Right ventricle myocardium superior (tissue), 1 donor: ENCODE data around the gene RUVBL2. TPM values are rescaled to one million over a fixed set of nuclear protein-coding genes. Genes with fewer than 3 reads are reported as not detected.
A peak's percentile ranks its signal among the peaks of the same experiment; 100 is the strongest.
"Not testable (repeated sequence)": the region's sequence is repeated elsewhere in the genome, so short reads cannot be mapped to it uniquely, and the experiment has no call there.

Experiments
- ATAC-seq: fragments of 200-7000 bp; cut with Tn5 transposase; one replicate; pipeline ENCODE4 v1.9.1; 2020; ENCODE audit warnings: mild to moderate bottlenecking; ENCODE audit not compliant: poor library complexity
- DNase-seq: peaks from one replicate; pipeline ENCODE4 v3.0.0-alpha.2; 2020
- intact Hi-C: fragments of 100-400 bp; cut with DNase I; formaldehyde crosslinking; loops from one replicate; pipeline ENCODE4 v1.11.2; 2022
- total RNA-seq: library from RNA; stranded (reverse); fragmentation: NEBNext Ultra II Directional; extraction: Animal tissue kit (Norgen Biotek cat#: 25700); gene quantifications from one replicate; pipeline ENCODE4 v1.2.1, GENCODE V29; 2021
- donor health status: DM: no; HTN: yes; CAD: no; lungs with severe emphysema.

The RUVBL2 gene
- total RNA-seq, 1 donor from 2014 or later = 41.7 TPM

GRCh38 chr19:49025599-49025998 lies 31.9 kb downstream of the RUVBL2 start:
- DNase-seq, intact Hi-C loops, ATAC-seq: not testable (repeated sequence)

GRCh38 chr19:49028686-49029085 lies 35.0 kb downstream of the RUVBL2 start:
- DNase-seq, intact Hi-C loops, ATAC-seq: not testable (repeated sequence)

- ATAC-seq, DNase-seq, intact Hi-C loops: not testable (repeated sequence)
Measured at GRCh38 chr19:49029749-49030148, 36.1 kb downstream of the RUVBL2 start.

GRCh38 chr19:49030323-49030722 lies 36.6 kb downstream of the RUVBL2 start:
- ATAC-seq, intact Hi-C loops: not testable (repeated sequence)

GRCh38 chr19:49031642-49032301 lies 38.1 kb downstream of the RUVBL2 start, which contains the start of gene CGB2:
CGB2 (plus strand) TSS chr19:49031890; CDS start chr19:49032096, 206 bp downstream.
- ATAC-seq, intact Hi-C loops, DNase-seq: not testable (repeated sequence)

More at GRCh38 chr19:49030323-49030722, 36.6 kb downstream of the RUVBL2 start:
- DNase-seq = not testable (repeated sequence)

GRCh38 chr19:49036815-49037214 lies 43.1 kb downstream of the RUVBL2 start, which contains the start of gene CGB1:
CGB1 (minus strand) TSS chr19:49036895; CDS start chr19:49036711, 184 bp downstream.
- DNase-seq, ATAC-seq, intact Hi-C loops: not testable (repeated sequence)

- DNase-seq, ATAC-seq, intact Hi-C loops: not testable (repeated sequence)
Measured at GRCh38 chr19:49038111-49038510, 44.4 kb downstream of the RUVBL2 start.

- ATAC-seq, DNase-seq, intact Hi-C loops: not testable (repeated sequence)
Measured at GRCh38 chr19:49038557-49039276, 45.0 kb downstream of the RUVBL2 start.

- intact Hi-C loops, DNase-seq, ATAC-seq: not testable (repeated sequence)
Measured at GRCh38 chr19:49039736-49040135, 46.0 kb downstream of the RUVBL2 start.

- no peak for DNase-seq
Measured at GRCh38 chr19:49042177-49042576, 48.5 kb downstream of the RUVBL2 start.

GRCh38 chr19:49042666-49043065 lies 49.0 kb downstream of the RUVBL2 start:
- DNase-seq, intact Hi-C loops, ATAC-seq: not testable (repeated sequence)

More at GRCh38 chr19:49042177-49042576, 48.5 kb downstream of the RUVBL2 start:
- intact Hi-C loops = no loop called here
- ATAC-seq = no peak

GRCh38 chr19:49043548-49043947 lies 49.9 kb downstream of the RUVBL2 start, which contains the start of gene CGB5:
CGB5 (plus strand) TSS chr19:49043848; CDS start chr19:49044210, 362 bp downstream.
- ATAC-seq, intact Hi-C loops, DNase-seq: not testable (repeated sequence)

GRCh38 chr19:49049011-49049410 lies 55.3 kb downstream of the RUVBL2 start, which contains the start of gene CGB8:
CGB8 (minus strand) TSS chr19:49049111; CDS start chr19:49048739, 372 bp downstream.
- DNase-seq, intact Hi-C loops, ATAC-seq: not testable (repeated sequence)

- intact Hi-C loops, ATAC-seq, DNase-seq: not testable (repeated sequence)
Measured at GRCh38 chr19:49049834-49050233, 56.1 kb downstream of the RUVBL2 start.

- DNase-seq, ATAC-seq, intact Hi-C loops: not testable (repeated sequence)
Measured at GRCh38 chr19:49050376-49051033, 56.8 kb downstream of the RUVBL2 start.

- ATAC-seq (peak; percentile 93), DNase-seq (peak; percentile 78)
- intact Hi-C loops = no loop called here
Measured at GRCh38 chr19:49056101-49056901, 62.6 kb downstream of the RUVBL2 start.

GRCh38 chr19:49056902-49057596 lies 63.4 kb downstream of the RUVBL2 start:
- intact Hi-C loops = not testable (repeated sequence)

More at GRCh38 chr19:49056902-49057596, 63.4 kb downstream of the RUVBL2 start:
- DNase-seq = not testable (repeated sequence)
- peak; percentile 40 for ATAC-seq
